ENCODE data around the gene XDH.

Gene XDH

DNA sequence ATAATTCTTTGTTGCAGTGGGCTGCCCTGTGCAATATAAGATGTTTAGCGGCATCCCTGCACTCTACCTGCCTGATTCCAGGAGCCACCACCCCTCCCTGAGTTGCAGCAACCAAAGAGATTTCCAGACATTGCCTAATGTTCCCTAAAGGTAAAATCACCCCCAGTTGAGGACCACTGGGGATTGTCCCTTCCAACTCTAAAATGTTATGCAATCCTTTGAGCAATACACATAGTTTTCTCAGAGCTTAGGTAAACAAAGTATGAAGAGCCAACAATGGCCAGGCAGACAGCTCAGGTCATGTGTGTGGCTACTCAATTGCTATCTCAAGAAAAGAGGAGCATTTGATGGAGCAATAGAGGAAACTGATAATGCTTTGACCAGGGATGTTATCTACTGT, 87.0 kb downstream of the XDH start:
- DNase-seq, result no peak

DNA sequence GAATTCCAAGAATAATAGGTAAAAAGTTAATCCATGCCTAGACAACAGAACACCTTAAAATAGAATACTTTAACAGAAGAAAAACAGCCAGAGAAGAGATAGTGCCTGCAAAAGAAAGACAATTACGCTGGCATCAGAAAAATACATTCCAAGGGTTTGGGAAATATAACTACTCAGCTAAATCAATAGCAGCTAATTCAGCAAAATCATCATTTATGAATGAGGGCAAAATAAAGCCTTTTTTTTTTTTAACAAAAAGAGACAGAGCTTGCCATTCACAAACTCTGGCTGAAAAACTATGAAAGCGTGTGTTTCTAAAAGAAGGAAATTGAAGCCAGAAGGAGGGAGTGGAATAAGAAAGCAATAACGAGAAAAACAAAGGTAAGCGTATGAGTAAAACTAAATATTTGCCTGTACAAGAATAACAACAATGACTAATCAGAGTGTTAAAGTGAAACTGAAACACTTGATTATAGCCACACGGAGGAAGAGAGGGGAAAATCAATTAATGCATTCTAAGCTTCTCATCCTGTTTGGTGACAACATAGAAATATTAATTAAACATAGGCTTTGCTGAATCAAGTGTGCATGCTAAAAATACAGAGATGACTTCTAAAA, 90.4 kb downstream of the XDH start:
- peak in 1 of 2 donors; percentile 45 for DNase-seq

DNA sequence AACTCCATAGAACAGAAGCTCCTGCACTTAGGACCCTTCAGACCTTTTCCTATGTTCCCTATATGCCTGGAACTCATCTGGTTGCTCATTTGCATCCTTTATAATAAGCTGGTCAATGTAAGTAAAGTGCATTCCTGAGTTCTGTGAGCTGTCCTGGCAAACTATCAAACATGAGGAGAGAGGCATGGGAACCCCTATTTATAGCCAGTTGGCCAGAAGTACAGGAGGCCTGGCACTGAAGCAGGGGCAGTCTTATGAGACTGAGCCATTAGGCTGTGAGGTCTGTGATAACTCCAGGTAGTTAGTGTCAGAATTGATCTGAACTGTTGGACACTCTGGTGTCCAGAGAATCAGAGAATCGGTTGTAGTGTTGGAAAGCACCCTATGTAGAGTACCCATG, 92.2 kb downstream of the XDH start:
- no peak for DNase-seq

DNA sequence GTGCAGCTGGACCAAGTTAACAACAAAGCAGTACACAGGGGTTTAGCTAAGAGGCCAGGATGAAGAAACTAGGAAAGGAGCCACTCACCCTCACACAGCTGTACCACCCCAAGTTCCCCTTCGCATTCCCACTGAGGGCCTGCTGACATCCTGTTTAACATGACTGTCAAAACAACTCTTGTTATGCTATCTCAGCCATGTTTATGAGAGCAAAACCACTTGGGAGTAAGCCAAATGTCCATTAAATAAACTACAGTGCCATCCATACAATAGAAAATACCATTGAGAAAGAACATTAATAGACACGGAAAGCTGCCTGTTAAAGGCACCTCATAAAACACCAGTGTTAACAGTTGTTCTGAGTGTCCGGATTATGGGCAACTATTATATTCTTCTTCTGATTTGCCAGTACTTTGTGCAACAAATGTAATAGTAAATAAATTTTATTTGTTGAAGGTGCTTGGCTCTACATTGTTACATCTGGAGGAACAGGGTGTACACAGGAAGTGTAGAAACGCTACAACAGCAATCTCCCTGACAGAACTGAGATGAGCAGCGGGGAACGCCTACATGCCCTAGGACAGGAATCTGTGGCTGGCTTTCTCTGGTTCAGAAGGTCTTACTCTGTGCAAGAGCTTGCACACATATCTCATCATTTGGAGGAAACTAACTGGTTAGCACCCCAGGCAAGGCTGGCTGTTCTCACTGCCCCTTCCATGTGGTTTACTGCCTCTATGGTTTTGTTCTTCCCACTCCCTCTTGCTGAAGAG, 95.0 kb downstream of the XDH start:
- DNase-seq, result peak; percentile 8 to 13

DNA sequence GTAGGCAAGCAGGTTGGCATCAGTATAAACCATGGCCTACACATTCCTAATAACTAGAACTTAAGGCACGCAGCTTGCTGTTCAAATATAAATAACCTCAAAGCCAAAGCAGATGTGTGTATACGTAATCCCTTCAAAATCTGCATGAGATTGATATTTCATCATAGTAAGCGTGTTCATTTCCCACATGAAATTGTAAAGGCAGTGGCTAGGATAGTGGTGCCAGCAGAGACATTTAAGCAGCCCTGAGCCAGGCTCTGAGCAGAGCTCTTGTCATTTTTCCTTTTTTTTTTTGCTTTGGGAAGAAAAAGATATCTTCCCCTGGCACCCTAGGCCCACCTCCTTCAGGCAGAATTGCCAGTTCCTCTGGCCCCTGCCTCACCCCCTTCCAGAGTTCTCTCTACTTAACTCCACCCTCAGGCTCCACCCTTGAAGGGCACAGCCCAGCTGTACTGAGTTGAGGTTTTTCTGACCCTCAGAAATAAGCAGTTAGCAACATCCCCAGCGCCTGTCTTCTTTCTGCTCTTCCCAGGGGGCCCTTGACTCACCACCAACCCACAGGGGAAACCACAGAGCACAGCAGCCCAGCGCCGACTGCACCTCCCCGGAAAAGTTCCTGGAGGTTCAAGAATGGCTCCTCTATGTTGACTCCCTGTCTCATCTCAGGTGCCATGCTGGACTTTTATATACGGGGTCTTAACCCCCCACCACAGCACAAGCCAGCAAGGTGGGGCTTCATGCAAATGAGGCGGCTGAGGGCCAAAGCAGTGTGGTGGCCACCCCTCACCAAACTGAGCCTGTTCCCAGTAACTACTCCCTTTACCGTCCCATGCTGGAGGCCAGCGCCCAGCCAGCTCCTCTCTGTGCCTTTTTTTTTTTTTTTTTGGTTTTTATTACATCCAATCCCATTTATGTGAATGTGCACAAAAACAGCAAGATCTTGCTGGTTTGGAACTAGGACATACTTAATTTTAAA, 95.9 kb downstream of the XDH start:
- peak; percentile 14 to 36 for DNase-seq

- DNase-seq, result no peak
Observed at GRCh38 chr2:31317396-31317795, 97.1 kb downstream of the XDH start.

DNA sequence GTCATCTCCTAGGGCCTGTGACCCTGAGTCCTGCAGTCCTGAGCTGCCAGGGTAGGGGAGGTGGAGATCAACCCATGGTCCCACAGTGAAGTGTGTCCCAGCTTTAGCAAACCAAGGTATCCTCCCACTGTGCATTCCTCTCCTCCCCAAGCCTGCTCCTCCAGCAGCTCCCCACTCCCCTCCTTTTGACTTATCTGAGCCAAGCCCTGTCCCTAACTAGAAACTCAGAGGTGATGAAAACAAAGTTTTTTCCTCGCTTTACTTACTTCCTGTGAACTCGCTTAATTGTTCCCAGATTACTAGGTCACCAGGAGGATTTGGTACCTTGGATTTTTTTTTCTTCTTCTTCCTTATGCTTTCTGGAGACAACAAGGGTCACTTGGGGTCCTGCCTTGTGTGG, 99.8 kb downstream of the XDH start:
- no peak for DNase-seq

- DNase-seq, result no peak
Observed at GRCh38 chr2:31312898-31313297, 101.6 kb downstream of the XDH start.

- DNase-seq, result no peak
Observed at GRCh38 chr2:31304816-31305215, 109.7 kb downstream of the XDH start.

DNA sequence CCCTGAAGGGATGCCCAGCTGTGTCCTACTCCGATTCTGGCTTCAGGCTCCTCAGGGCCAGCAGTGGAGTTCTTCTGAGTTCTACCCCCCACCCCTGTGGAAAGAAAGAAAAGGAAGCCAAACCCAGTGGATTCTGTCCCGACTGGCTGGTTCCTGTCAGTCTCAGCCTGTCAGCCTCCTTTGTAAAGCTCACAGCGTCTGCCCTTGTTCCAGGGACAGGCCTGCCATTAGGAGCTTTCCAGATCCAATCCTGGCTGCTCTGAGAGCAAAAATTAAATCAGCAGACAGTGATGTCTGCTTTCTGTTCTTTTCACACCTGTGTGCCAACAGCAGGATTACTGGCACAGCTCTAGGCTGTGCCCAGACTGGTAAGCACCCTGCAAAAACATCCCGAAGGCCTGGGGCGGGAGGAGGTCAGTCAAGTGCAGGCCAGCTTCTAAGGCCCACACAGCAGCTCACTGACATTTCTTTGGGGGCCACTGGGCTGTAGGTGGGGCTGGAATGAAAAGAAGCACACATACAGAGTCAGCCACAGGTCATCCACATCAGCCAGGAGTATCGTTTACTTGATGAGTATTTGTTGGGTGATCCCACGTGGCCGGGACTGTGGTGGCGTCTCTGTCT, 111.5 kb downstream of the XDH start:
- no peak for DNase-seq

DNA sequence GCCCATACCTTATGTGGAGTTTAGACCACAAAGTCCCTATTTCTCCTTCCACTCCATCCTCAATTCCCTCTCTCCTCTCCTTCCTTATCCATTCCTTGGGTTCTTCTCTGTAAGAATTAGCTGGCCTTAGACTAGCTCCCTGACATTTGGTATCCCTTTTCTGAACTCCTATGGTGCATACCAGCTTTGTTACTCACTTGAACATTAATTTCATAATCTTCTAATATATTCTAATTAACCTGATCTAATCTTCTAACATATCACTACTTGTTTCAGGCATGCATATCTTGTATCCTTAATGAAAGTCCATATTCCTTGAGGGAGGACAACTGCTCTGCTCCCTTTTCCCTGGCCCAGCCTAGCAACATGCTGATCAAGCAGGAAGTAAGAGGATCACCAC, 114.2 kb downstream of the XDH start:
- no peak for DNase-seq

- no peak for DNase-seq
Observed at GRCh38 chr2:31299547-31299946, 115.0 kb downstream of the XDH start.

- DNase-seq, result peak in 1 of 2 donors; percentile 6
Observed at GRCh38 chr2:31297751-31298150, 116.8 kb downstream of the XDH start.

DNA sequence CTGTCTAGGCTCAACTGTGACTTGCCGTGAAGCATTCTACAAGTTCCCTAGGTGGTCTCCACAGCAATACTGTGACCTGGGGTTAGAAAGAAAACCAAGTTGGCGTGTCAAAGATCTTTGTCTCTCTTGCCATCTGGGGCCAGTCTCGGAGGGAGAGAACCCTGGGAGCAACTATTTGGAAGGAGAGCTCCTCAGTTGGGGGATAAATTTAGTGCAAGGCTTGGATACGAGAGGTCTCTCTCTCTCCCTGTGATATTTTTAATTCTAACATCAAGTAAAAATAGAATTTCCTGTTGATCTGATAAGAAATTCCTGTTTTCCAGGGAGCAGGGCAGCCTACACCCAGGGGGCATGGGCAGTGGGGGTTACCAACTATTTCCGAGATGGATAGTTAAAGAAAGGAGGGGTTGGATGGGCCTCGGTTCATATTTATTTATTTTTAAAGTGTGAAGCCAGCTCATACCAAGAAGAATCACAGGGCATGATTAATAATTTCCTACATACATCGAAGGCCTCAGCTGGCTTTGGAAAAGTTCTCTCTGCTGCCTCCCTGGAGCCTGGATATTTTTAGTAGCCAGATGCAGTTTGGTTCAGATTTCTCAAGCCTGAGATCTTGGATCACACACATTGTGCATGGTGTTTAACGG, 117.8 kb downstream of the XDH start:
- no peak for DNase-seq

DNA sequence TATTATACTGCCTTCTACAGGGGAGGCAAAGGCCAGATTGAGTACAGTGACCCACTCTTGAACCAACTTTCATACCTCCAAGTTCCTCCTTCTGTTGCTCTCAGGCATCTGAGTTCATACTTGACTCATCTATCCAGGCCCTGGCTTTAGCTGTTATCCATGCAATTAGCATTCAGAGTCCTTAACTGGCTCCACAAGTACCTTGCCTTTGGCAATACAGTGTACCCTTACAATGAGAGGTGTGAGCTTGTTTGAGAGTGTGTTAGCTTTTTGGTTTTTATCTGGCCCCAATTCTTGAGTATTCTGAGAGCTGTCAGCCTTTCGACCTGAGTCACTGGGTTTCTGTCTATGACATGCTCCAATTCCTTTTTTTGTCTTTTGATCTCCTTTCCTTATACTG, 120.3 kb downstream of the XDH start:
- DNase-seq, result no peak

DNA sequence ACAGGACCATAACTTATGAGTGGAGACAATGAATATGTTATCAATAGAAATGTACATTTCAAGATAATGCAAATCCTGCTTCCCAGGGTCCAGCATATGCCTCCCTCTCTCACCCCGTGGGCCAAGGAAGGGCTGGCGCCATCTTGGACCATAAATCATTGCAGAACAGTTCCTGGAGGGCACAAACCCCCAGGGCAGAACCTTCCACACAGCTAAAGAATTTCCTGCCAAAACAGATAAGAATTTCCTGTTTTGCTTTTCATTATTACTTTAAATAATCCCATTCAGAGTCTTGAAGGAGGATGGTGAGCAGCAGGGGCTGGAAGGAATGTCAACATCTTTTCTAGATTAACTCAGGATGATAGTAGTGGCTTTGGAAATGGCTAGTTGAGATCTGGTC, 126.9 kb downstream of the XDH start:
- no peak for DNase-seq

- DNase-seq, result no peak
Observed at GRCh38 chr2:31286961-31287550, 127.5 kb downstream of the XDH start.

DNA sequence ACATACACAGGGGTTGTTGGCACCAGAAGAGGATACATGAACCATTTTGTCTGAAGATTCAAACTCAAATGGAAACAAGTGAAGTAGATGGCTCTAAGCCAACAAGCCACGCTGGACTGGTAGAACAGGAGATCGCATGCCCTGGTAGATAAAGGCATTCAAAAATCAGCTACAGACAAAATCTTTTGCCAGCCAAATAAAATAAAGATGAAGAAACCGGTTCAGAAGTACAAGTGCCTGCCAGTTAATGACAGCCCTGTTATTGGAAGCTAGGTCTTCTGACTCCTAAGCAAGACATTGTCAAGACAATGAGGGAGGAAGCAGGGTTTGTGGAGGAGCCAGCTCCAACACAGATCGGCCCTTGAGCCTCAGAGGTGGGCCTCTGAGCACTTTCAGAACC, 128.3 kb downstream of the XDH start:
- DNase-seq, result no peak

Measured in CD4-positive, alpha-beta T cell treated with Interferon alpha-2 for 1 hour (primary cell).